HL-60 (cell line): ENCODE data around the gene GNAT1.

Experiments
- DNase-seq, 2 experiments: peaks; one replicate each; pipeline ENCODE4 v3.0.0-alpha.2; 2010 to 2020; ENCODE audit warnings: low read depth in 1 of 2, low spot score in 1 of 2
- H3K27ac ChIP-seq: fragments of 250-450 bp; sonication (Bioruptor Pico); replicated peaks from 2 replicates; pipeline ENCODE4 v1.5.1; 2020; ENCODE audit warnings: mild to moderate bottlenecking, moderate library complexity
- H3K27me3 ChIP-seq: fragments of 250-450 bp; sonication (Bioruptor Pico); 2 replicates; pipeline ENCODE4 v1.5.1; 2021; ENCODE audit warnings: mild to moderate bottlenecking, moderate library complexity; ENCODE audit not compliant: insufficient read depth, poor library complexity, severe bottlenecking
- H3K4me3 ChIP-seq: replicated peaks from 2 replicates; pipeline ENCODE4 v1.5.1; 2011; ENCODE audit warnings: mild to moderate bottlenecking, control low read depth, low read length; ENCODE audit not compliant: insufficient read depth
- CTCF ChIP-seq: IDR thresholded peaks from one replicate; pipeline ENCODE4 v1.5.1; 2011; ENCODE audit warnings: low read length, control low read depth, inconsistent platforms; ENCODE audit not compliant: insufficient read depth
- GABPA ChIP-seq: IDR thresholded peaks from 2 replicates; pipeline ENCODE4 v1.6.1; 2012; ENCODE audit warnings: low read depth
- POLR2AphosphoS5 ChIP-seq: IDR thresholded peaks from 2 replicates; pipeline ENCODE4 v1.6.1; 2012; ENCODE audit warnings: low read depth
- REST ChIP-seq: IDR thresholded peaks from 2 replicates; pipeline ENCODE4 v1.6.1; 2012; ENCODE audit warnings: low read depth; ENCODE audit not compliant: insufficient replicate concordance
- SPI1 ChIP-seq: IDR thresholded peaks from 2 replicates; pipeline ENCODE4 v1.6.1; 2012; ENCODE audit warnings: low read depth, mild to moderate bottlenecking, borderline replicate concordance

The GNAT1 gene

GRCh38 chr3:50157827-50158529 is 33.4 kb upstream of the GNAT1 start:
- TF ChIP-seq REST, result no peak
- TF ChIP-seq POLR2AphosphoS5, result no peak
- no peak for TF ChIP-seq GABPA
- TF ChIP-seq SPI1, result no peak
- TF ChIP-seq CTCF, result no peak
- Histone ChIP-seq H3K27me3 (peaks cover 37% of the 10 kb centered on the region), H3K4me3 (no peak overlapping the region), H3K27ac (no peak overlapping the region)
- no peak for DNase-seq

- TF ChIP-seq CTCF (no peak), POLR2AphosphoS5 (no peak), SPI1 (no peak), GABPA (no peak), REST (no peak)
- Histone ChIP-seq H3K4me3 (no peak overlapping the region), H3K27me3 (peaks cover 36% of the 10 kb centered on the region), H3K27ac (no peak overlapping the region)
- no peak for DNase-seq
These were observed 32.8 kb upstream of the GNAT1 start for GRCh38 chr3:50158530-50159146.

- Histone ChIP-seq H3K27ac (no peak overlapping the region), H3K4me3 (no peak overlapping the region), H3K27me3 (peaks cover 28% of the 10 kb centered on the region)
- TF ChIP-seq POLR2AphosphoS5 (no peak), GABPA (no peak)
- no peak for DNase-seq
These were observed 30.8 kb upstream of the GNAT1 start for GRCh38 chr3:50160561-50160983.

- H3K27me3 ChIP-seq, result peaks cover 21% of the 10 kb centered on the region
- DNase-seq, result no peak
- no peak overlapping the region for H3K4me3 ChIP-seq
- no peak for TF ChIP-seq CTCF
- TF ChIP-seq REST, result no peak
- no peak for TF ChIP-seq SPI1
- TF ChIP-seq GABPA, result no peak
- TF ChIP-seq POLR2AphosphoS5, result no peak
- no peak overlapping the region for H3K27ac ChIP-seq
These were observed 30.1 kb upstream of the GNAT1 start for GRCh38 chr3:50161320-50161719.
